HFFc6 (cell line): ENCODE measurements around the gene ZNF512B. TPM values are rescaled to one million over a fixed set of nuclear protein-coding genes. Genes with fewer than 3 reads are reported as not detected.
"Not testable (repeated sequence)": the region's sequence is repeated elsewhere in the genome, so short reads cannot be mapped to it uniquely, and the experiment has no call there.

Experiments
- DNase-seq: peaks from one replicate; pipeline ENCODE4 v3.0.0-alpha.2; 2018
- H3K27ac Mint-ChIP-seq: 2 replicates; pipeline ENCODE4 v1.8.0; 2020; ENCODE audit warnings: mild to moderate bottlenecking, mixed read lengths
- H3K27me3 Mint-ChIP-seq: 2 replicates; pipeline ENCODE4 v1.8.0; 2021; ENCODE audit warnings: mild to moderate bottlenecking, moderate library complexity, mixed read lengths; ENCODE audit not compliant: insufficient read depth
- H3K36me3 Mint-ChIP-seq: 2 replicates; pipeline ENCODE4 v1.8.0; 2021; ENCODE audit warnings: low read depth, mixed read lengths
- H3K4me1 Mint-ChIP-seq: 2 replicates; pipeline ENCODE4 v1.8.0; 2020; ENCODE audit warnings: low read depth, mixed read lengths
- H3K4me3 Mint-ChIP-seq: 2 replicates; pipeline ENCODE4 v1.8.0; 2020; ENCODE audit warnings: mild to moderate bottlenecking, moderate library complexity, mixed read lengths
- H3K9me3 Mint-ChIP-seq: 2 replicates; pipeline ENCODE4 v1.8.0; 2020; ENCODE audit warnings: mild to moderate bottlenecking, mixed read lengths
- CTCF ChIP-seq: fragments of 200-600 bp; sonication (generic); IDR thresholded peaks from 2 replicates; pipeline ENCODE4 v1.5.0; 2021; ENCODE audit warnings: antibody characterized with exemption, mild to moderate bottlenecking
- total RNA-seq, 6 experiments: library from RNA; stranded (reverse); fragmentation: NEBNext Ultra II Directional; extraction: Animal tissue kit (Norgen Biotek cat#: 25700); gene quantifications; 2 replicates in 1 of 6; 3 replicates in 5 of 6; pipeline ENCODE4 v1.2.3, GENCODE V29; 2021

Gene ZNF512B
- total RNA-seq, 6 experiments from 2014 or later: 20.7 to 26.1 (median 21.4) TPM

DNA sequence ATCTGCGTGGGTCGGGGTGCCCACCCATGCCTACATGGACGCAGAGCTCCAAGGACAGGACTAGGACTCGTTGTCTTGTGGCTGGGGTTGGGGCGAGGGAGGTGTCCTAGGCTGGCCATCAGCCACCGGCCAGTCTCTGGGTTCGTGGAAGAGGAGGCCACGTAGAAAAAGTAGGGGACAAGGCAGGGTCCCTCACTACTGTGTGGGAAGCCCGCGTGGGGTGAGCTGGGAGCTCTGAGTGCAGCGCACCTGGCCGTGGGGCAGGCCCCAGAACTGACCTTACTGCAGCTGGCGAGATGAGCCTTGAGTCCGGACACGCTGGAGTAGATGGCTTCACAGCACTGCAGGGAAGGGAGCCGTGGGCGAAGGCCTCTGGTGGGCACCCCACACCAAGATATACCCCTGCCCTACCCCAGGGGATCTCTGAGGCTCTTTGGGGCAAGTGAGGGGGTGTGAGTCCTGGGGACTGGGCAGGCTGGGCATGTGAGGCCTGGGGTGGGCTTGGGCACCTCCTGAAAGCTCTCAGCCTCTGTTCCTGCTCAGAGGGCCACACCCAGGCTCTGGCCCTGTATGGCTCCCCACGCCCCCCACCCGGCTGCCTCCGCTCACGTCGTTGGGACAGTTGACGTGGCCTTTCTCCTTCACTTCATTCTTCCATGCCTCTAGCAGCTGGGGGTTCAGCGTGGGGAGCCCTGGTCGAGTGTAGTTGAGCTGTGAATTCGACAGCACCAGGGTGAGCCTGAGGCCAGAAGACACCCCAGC lies 7.9 kb downstream of the ZNF512B start:
- Mint-ChIP-seq H3K4me1 (peaks cover 6% of the 10 kb centered on the region), H3K36me3 (no peaks in the 10 kb centered on the region), H3K27ac (no peak overlapping the region), H3K9me3 (no peaks in the 10 kb centered on the region), H3K27me3 (peaks cover 2% of the 10 kb centered on the region; the same call in 1 of the 2 replicates), H3K4me3 (no peak overlapping the region)
- no peak for TF ChIP-seq CTCF
- DNase-seq: no peak

DNA sequence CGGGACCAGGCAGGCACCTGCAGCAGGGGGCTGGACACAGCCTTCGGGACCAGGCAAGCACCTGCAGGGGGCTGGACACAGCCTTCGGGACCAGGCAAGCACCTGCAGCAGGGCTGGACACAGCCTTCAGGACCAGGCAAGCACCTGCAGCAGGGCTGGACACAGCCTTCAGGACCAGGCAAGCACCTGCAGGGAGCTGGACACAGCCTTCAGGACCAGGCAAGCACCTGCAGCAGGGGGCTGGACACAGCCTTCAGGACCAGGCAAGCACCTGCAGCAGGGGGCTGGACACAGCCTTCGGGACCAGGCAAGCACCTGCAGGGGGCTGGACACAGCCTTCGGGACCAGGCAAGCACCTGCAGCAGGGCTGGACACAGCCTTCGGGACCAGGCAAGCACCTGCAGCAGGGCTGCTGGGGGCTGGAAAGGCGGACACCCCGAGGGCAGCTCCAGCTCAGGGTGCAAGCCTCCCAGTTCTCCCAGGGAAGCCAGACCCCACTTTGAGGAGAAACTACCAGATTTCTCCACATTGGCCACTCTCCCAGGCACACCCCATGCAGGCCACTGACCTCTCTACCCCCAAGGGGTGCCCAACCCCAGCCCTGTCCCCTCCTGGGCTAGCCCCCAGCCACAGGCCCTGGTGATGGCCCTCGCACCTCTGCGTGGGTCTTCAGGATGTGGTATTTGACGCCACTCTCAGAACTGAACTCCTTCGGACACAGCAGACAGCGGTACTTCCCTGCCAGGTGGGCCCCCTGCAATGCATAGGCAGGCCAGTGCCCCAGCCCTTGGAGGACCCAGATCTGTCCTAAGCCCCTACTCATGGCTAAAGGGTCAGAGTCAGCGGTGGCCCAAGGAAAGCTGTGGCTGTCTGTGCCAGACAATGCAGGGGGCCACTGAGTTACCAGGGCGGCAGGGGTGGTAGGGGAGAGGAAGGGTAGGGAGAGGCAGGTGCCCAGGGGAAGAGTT lies 8.8 kb downstream of the ZNF512B start:
- H3K9me3 Mint-ChIP-seq, H3K4me3 Mint-ChIP-seq, H3K27ac Mint-ChIP-seq, H3K36me3 Mint-ChIP-seq, DNase-seq, H3K4me1 Mint-ChIP-seq, H3K27me3 Mint-ChIP-seq: not testable (repeated sequence)

DNA sequence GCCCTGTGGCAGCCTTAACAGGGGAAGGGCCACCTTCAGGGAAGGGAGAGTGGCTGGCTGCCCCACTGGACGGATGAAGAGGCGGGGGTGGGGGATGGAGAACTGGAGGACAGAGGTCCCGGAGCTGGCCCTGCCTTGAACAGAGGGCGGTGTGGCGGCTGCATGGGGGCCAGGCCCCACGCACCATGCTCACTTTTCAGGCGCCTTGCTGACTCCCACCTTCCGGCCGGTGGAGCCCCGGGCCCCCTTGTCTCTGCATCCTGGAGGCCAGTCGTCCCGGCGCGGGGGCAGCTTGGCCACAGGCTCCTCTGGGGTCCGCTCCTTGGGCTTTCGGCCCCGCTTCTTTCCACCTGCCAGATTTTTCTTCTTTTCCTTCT lies 10.0 kb downstream of the ZNF512B start:
- DNase-seq: no peak
- TF ChIP-seq CTCF: no peak
- H3K36me3 Mint-ChIP-seq: no peaks in the 10 kb centered on the region
- peaks cover 9% of the 10 kb centered on the region for H3K4me1 Mint-ChIP-seq
- H3K27me3 Mint-ChIP-seq: peaks cover 3% of the 10 kb centered on the region; the same call in 1 of the 2 replicates
- H3K9me3 Mint-ChIP-seq: no peaks in the 10 kb centered on the region
- H3K4me3 Mint-ChIP-seq: no peak overlapping the region
- H3K27ac Mint-ChIP-seq: no peak overlapping the region

GRCh38 chr20:63958964-63959698 lies 10.6 kb downstream of the ZNF512B start:
- peaks cover 5% of the 10 kb centered on the region for H3K27me3 Mint-ChIP-seq
- no peak overlapping the region for H3K4me3 Mint-ChIP-seq
- DNase-seq: no peak
- H3K4me1 Mint-ChIP-seq: peaks cover 14% of the 10 kb centered on the region
- no peaks in the 10 kb centered on the region for H3K9me3 Mint-ChIP-seq
- H3K36me3 Mint-ChIP-seq: peaks cover 4% of the 10 kb centered on the region; the same call in 1 of the 2 replicates
- no peak for TF ChIP-seq CTCF
- no peak overlapping the region for H3K27ac Mint-ChIP-seq

GRCh38 chr20:63958471-63958870 lies 11.3 kb downstream of the ZNF512B start:
- no peak overlapping the region for H3K27ac Mint-ChIP-seq
- H3K27me3 Mint-ChIP-seq: peaks cover 11% of the 10 kb centered on the region
- no peak overlapping the region for H3K4me3 Mint-ChIP-seq
- H3K36me3 Mint-ChIP-seq: peaks cover 6% of the 10 kb centered on the region; the same call in 1 of the 2 replicates
- H3K4me1 Mint-ChIP-seq: peaks cover 21% of the 10 kb centered on the region
- no peaks in the 10 kb centered on the region for H3K9me3 Mint-ChIP-seq
- TF ChIP-seq CTCF: no peak
- no peak for DNase-seq
